Activated gamma-delta T cell (primary cell): ENCODE results near the gene RBFOX2.
"Not testable (repeated sequence)": the region's sequence is repeated elsewhere in the genome, so short reads cannot be mapped to it uniquely, and the experiment has no call there.

Experiments
- DNase-seq: peaks from one replicate; lab custom pipeline; 2025; lab: John Stamatoyannopoulos, UW

The RBFOX2 gene

DNA sequence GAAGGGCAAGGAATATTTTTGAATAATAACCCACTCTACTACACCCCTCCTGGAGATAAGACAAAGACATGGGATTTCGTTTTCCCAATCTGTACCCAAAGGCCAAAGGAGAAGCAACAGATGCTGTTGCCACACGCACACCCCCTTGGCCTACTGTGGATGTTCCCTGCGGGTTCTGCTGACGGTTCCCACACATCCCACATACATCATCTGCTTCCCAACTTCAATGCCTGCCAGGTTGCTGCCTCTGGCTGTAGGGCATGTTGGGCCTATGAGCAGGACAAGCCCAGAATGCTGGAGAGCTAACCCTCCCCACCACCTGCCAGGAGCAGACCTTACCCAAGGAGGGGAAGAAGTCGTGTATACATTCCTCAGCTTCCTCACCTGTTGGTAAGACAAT is 13.6 kb upstream of the RBFOX2 start:
- DNase-seq: no peak

DNA sequence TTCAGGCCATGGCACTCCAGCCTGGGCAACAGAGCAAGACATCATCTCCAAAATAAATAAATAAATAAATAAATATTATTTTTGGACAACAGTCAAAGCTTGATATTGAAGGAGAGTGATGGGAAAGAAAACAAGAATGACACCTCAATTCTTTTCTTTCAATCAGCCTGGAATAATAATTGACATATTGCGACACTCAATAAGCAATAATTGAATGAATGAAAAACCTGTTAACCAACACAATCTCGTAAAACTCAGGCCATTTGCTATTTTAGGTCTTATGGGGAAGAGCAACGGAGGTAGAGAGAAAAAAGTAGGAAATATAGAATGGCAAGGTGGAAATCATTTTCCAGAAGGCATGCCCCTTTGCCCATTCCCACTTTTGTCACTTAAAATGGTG is 10.5 kb upstream of the RBFOX2 start:
- DNase-seq: no peak

DNA sequence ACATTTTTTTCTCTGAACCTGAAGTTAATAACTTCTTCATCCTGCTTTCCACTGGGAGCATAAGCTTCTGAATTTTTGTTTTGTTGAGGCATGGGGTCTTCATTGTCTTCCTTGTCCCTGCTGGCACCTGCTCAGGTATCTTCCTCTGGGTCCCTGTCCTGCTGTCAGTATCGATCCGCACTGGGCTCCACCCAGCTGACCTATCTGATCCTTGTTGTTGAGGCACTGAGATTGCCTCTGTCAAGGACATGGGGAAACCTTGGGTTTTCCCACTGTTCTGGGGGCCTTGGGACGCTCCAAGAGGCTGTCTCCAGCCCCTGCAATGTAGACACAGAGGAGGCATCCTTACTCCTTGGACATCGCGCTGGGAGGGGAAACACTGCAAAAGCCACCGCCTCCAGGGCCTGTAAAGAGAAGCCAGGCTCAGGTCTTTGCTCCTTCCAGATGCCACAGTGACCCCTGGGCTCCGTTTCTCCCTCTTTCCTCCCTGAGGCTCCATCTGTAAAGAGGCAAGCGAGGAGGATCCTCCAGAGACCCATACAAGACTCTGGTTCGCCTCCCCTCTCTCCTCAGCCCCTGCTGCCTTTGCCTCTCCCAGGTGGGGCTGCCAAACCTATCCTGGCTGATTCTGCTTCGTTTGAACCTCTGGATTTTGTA is 8.6 kb upstream of the RBFOX2 start:
- no peak for DNase-seq

GRCh38 chr22:36036167-36036624 is 7.6 kb upstream of the RBFOX2 start:
- DNase-seq: no peak

DNA sequence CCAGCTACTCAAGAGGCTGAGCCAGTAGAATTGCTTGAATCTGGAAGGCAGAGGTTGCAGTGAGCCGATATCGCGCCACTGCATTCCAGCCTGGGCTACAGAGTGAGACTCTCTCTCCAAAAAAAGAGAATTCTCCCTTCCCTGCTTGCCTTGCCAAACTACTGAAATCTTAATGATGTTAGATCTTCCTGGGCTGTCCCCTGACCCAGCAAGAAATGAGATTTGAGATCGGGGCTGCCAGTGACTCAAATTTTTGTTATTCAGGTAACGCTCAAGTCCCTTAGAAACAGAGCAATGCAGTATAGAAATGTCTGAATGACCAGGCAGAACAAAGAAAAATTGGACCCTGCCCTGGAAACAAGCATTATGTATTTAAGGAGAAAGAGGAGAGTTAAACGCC is 4.0 kb upstream of the RBFOX2 start:
- no peak for DNase-seq

DNA sequence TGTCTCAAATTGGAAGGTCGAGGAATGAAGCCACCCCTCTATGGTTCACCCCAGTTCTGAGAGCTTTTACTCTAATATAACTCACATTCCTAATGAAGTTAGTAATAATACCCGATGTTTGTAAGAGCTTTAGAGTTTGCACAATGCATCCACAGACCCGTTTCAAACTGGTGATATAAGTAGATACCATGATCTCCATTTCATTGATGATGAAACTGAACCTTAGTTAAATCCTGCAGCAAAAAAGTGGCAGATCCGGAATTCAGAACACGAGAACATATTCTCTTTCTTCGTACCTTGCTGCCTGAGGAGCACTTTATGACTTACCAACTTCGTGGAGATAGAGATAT is 757 bp upstream of the RBFOX2 start:
- DNase-seq: no peak

DNA sequence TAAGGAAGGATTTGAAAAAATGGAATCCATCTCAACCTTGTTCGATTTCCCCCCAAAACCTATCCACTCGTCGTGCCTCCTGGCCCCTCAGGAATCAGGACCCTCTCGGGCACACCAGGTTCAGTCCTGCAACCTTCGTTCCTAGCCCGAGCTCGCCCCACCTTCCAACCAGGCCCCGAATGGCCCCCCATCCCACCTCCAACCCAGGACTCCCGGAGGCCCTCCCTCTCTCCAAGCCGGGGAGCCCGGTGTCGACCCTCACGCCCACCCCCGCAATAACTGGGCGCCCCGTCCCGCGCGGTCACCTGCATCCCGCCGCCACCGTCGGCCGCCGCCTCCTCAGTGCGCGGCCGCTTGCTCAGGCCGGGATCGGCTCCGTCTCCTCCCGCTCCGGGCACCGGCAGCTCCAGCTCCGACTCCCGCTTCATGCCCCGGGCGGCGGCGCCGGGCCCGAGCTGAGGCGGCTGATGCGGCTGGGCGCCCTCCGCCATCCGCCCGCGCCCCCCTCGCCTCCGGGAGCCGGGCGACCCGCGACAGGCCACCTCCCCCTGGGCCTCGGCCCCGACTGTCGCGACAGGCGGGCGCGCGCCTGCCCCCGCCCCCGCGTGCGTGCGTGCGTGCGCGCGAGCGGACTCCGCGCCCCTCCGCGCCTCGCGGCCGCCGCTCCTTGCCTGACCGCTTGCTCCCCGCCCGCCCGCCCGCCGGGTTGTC is 534 bp downstream of the RBFOX2 start:
- DNase-seq: no peak

DNA sequence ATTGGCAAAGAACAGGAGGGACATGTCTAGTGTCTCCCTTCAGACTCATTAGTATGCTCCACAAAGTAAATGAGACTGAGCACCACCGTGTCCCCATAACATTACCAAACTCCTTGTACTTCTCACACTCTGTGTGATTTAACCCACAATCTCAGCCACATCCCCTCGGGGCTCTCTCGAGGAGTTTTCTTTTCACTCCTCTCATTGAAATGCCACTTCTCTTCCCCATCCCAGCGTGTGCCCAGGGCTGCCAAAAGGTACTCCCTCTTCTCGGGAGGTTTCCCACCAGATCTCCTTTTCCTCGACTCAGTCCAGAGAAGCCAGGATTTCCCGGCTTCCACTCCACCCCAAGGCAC is 1.1 kb downstream of the RBFOX2 start:
- no peak for DNase-seq

GRCh38 chr22:36026741-36027140 is 1.9 kb downstream of the RBFOX2 start:
- no peak for DNase-seq

GRCh38 chr22:36022697-36023096 is 5.9 kb downstream of the RBFOX2 start:
- no peak for DNase-seq

DNA sequence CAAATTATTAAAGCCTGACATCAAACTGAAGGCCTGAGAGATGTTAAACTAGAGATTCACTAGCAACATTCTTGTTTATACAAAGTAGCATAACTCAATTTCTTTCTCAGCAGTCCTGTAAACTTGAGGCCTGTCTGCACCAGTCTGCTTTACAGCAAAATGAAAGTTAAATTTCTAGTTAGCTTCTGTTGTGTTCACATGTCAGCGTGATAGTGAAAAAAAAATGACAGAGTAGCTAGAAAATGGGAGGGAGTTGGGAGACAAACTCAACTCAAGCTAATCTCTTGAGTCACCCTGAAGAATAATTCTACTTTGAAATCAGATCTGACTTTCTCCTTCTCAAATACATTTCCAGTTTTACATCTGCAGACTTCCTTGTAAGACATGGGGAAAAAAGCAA is 6.5 kb downstream of the RBFOX2 start:
- DNase-seq: no peak

DNA sequence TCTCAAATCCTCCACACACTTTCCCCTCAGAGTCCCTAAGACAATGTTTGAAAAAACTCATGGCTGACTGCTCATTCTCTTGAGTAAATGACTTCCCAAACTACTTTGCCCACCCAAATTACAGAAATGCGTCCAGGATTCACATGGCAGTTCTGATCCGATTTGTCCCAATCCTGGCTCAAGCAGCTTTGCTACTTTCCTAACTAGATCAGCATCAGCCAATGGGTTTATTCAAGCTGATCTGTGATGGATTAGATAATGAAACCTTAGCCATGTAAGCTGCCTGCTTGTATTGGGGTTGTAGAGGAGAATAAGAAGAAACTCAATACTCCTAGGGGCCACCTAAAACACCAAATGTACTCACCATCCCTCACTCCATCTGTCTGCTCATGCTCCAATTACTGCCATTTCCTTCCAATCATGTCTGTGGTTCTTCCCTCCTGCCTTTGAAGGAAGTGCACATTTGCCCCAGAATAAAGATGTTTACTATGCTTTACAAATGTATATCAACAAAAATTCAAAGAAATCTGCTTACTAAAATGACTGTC is 6.9 kb downstream of the RBFOX2 start:
- no peak for DNase-seq

- not testable (repeated sequence) for DNase-seq
Observed at GRCh38 chr22:36020865-36021264, 7.8 kb downstream of the RBFOX2 start.

DNA sequence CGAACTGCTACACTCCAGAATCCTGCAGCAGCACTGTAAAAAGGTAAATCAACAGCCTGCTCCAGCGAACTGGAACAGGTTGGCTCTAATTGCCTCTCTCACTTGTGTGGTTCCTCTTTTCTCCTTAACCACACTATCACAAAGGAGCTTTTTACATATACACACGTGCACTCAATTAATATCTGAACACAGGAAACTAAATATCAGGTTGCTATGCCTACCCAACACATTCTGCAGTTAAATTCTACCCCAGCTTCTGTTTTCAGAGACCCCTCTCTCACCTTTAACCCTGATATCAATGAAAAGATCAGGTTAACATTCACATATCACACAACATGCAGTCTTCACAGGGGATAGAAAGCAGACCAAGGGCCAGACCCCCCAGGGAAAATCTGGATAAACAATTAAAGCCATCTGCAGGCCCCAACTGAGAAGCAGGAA is 11.0 kb downstream of the RBFOX2 start:
- no peak for DNase-seq

GRCh38 chr22:36016684-36017083 is 11.9 kb downstream of the RBFOX2 start:
- DNase-seq: no peak

DNA sequence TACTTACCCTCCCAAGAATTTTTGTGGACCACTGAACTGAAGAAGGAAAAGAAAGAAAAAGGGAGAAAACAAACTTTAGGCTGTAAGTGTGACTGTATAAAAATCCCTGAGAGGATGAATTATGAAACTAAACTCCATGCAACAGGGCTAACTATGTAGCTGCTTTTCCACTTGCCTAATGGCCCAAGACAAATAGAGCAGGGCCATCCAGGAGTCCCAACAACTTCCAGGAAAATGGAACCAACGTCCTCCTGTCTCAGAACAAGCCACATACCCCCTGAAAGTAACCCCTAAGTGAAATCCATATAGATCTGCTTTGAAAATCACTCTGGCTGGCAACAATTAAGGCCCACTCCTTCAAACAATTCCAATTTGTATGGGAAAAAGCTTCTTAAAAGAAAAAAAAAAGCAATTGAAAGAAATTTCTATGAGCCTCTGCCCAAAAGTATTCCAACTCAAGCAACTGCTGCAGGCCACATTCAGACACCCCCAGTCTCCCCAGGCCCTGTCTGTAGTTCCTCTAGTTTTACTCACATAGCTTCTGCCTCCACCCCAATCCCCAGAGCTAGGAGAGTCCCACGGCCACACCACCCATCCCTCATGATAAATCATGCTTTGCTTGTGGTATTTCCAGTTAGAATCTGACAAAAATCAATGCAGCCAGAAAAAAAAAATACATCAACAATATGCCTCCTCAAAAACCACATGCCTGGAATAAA is 12.7 kb downstream of the RBFOX2 start:
- DNase-seq: no peak

DNA sequence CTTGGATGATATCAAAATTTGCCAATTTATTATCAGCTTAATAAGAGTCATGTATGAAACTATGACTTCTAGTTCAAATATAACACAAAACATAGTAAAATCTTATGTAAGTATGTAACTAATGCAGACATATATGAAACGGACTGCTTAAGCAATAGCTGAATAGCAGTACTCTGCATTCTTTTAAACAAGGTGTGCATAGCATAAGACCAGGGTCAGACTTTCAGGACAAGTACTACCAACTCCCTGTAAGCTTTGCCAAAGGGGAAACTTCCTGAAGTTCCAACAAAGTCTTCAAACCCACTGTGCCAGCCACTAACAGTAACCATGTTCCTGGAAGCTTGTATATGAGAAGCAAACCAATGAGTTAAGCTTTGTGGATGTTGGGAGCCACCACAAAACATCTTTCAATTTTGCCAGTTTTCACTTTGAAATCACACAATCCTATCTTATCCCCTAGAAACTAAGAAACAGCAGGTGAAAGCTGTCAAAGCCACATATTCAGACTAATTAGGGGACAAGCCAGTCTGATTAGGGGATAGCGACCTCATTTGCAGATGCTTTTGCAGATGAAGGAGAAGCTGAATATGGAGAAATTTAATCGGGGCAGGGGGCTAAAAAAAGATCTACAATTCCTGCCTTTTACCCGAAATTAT is 13.3 kb downstream of the RBFOX2 start:
- DNase-seq: no peak

DNA sequence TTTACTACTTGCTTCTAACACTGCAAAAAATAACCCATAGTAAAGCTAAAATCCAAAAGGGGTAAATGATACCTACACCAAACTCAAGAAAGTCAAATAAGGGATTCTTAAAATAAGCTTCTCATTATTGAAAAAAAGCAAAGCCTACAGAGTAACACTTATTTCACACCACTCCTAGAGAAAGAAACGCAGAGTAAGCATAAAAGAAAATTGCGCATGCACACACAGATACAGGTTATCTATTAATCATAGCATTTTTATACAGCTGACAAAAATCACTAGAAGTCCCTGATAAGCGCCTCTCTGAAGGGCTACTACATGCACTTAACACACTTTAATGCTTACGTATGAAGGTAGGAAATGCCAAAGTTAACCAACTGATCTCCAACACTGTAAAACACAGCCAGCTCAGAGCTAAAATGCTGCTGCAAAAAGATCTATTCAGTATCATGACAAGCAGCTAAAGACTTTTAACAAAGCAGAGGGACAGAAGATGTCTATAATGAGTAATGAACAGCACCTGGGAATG is 14.0 kb downstream of the RBFOX2 start:
- DNase-seq: no peak

GRCh38 chr22:36012332-36012731 is 16.3 kb downstream of the RBFOX2 start:
- no peak for DNase-seq

- no peak for DNase-seq
Observed at GRCh38 chr22:36010882-36011281, 17.7 kb downstream of the RBFOX2 start.

DNA sequence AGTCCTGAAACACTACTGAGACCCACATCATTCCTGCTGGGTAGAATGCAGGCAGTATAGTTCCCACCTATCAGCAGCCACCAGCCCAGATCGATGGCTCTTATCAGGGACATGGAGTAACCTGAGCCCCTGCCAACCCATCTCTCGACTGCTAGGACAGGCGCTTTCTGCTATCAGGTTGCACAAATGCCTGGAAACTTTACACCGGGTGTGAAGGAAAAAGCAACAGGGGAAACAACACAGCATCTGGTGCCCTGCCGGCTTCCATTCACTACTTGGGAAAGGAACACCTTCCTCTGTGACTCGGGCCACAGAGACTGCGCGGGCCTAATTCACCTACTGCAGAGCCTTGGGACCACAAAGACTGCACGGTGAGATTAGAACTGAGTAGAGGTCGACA is 18.5 kb downstream of the RBFOX2 start:
- no peak for DNase-seq

DNA sequence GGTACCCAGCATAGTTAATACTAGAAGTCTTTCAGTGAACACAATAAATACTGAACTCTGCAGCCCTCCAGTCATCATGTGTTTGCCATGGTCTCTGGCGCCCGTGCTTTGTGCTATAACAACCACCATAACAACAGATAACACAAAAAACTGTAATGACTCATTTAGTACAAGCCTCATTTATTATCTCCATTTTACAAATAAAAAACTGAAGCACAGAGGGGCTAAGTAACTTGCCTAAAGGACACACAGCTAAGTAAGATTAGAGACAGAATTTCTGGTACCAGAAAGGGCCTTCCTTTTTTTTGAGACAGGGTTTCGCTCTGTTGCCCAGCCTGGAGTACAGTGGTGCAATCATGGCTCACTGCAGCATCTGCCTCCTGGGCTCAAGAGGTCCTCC is 19.5 kb downstream of the RBFOX2 start:
- no peak for DNase-seq
